Measurements from ENCODE around the gene HOXA3. TPM values are rescaled to one million over a fixed set of nuclear protein-coding genes. Genes with fewer than 3 reads are reported as not detected.

HOXA3 gene
- polyA plus RNA-seq, 4 donors = 36.3 to 53.5 (median 51.6) TPM

- DNase-seq (ENCODE audit: low read depth in 4 of 4, low spot score in 2 of 4) = no peak
These were observed 37.8 kb upstream of the HOXA3 start for GRCh38 chr7:27189997-27190748.

GRCh38 chr7:27189295-27189996 lies 37.1 kb upstream of the HOXA3 start:
- no peak for DNase-seq (ENCODE audit: low read depth in 4 of 4, low spot score in 2 of 4)

GRCh38 chr7:27188386-27189294 lies 36.3 kb upstream of the HOXA3 start:
- DNase-seq (ENCODE audit: low read depth in 4 of 4, low spot score in 2 of 4) = no peak

GRCh38 chr7:27187475-27188385 lies 35.3 kb upstream of the HOXA3 start:
- DNase-seq (ENCODE audit: low read depth in 4 of 4, low spot score in 2 of 4) = no peak

DNA sequence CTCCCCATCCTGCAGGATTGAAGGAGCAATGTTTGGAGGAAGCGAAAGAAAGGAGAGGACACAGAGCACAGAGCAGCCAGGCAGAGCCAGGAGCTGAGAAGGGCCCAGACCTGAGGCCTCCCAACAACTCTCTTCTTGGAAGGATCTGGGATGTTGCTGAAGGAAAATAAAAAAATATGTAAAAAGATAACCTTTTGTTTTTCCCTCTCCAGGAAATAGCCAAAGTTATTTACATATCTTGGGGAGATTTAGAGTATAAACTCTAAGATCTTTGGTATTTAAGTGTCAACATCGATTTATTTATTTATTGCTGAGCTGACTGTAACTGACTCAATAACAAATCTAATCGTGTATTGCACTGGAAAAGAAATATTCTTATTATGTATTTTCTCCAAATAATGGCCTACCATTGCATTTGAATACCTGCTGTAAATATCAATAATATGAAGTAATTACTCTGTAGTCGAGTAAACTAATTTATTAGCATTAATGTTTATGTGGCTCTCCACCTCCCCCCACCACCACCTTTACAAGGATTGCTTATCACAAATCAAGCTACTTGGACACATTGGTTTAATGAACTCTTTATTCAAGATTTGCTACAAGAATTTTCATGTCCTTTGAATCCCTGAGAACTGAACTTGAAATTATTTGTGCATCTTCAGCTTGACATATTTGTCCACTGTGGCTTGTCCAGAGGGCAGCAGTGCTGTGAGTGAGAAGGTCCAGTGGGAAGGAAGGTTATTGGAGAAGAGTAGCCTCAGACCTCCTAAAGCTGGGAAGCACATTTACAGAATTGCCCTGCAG lies 34.5 kb upstream of the HOXA3 start:
- no peak for DNase-seq (ENCODE audit: low read depth in 4 of 4, low spot score in 2 of 4)

DNA sequence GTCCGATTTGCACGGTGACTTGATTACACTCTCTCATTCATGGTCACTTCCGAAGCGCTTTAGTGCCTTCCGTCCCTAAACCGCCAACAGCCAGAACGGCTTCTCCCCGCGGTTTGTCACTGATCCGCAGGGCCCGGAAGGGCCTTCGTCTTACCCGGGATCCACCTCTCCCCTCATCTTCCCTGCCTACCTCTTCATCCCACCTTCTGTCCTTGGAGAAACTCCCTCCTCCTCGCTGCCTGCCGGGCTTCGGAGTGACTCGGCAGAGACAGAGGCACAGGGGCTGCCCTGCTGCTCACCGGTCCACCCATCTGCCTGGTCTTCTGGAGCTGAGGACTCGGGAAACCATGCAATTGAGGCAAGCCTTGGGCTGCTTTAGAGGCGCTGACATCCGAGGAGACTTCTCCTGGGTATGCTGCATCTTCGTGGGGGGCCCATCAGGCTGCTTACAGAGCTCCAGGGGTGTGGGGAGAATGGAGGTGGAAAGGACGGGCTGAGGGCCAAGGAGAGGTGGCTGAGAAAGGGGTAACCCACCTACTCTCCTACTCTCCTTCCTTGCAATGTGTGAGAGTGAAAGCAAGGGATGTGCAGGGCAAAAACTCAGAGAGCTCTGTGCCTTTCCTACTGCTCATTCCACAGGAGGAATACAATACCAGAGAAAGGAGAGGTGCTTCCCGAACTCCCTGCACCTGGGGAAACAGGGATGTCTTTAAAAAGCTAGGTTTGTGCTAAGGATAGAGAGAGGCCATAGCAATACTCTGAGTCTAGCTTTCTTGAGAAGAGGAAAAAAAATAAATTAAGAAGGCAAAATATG lies 33.7 kb upstream of the HOXA3 start:
- DNase-seq (ENCODE audit: low read depth in 4 of 4, low spot score in 2 of 4) = no peak

GRCh38 chr7:27185013-27185853 lies 32.9 kb upstream of the HOXA3 start, which contains the start of gene HOXA11:
Gene HOXA11 (minus strand): TSS chr7:27185232. CDS start chr7:27185144, 88 bp downstream.
- DNase-seq (ENCODE audit: low read depth in 4 of 4, low spot score in 2 of 4) = peak in 3 of 4 donors; percentile 90 to 94 (median 90)

DNA sequence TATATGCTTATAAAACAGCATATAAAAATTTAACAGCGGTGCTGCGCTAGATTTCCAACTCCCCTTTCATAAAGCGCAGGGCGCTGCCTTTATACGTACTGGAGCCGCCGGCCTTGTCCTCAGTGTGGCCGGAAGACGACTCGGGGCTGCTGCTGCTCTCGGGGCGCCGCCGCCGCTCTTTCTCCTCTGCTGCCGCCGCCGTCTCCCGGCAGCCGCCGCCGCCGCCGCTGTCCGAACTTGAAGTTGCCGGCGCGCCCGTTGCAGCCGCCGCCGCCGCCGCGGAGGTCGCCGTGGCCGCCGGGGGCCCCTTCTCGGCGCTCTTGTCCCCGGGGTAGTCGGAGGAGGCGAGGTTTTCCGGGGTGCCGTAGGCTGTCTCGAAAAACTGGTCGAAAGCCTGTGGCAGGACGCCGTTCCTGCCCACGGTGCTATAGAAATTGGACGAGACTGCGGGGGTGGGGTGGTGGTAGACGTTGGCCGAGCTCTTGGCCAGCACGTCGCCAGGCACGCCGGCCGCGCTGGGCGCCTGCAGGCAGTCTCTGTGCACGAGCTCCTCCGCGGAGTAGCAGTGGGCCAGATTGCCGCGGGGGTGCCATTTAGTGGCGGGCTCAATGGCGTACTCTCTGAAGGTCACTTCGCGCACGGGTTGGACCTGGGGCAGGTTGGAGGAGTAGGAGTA lies 32.1 kb upstream of the HOXA3 start:
- no peak for DNase-seq (ENCODE audit: low read depth in 4 of 4, low spot score in 2 of 4)

- no peak for DNase-seq (ENCODE audit: low read depth in 4 of 4, low spot score in 2 of 4)
These were observed 31.4 kb upstream of the HOXA3 start for GRCh38 chr7:27183682-27184336.

- DNase-seq (ENCODE audit: low read depth in 4 of 4, low spot score in 2 of 4) = no peak
These were observed 30.7 kb upstream of the HOXA3 start for GRCh38 chr7:27182861-27183681.

DNA sequence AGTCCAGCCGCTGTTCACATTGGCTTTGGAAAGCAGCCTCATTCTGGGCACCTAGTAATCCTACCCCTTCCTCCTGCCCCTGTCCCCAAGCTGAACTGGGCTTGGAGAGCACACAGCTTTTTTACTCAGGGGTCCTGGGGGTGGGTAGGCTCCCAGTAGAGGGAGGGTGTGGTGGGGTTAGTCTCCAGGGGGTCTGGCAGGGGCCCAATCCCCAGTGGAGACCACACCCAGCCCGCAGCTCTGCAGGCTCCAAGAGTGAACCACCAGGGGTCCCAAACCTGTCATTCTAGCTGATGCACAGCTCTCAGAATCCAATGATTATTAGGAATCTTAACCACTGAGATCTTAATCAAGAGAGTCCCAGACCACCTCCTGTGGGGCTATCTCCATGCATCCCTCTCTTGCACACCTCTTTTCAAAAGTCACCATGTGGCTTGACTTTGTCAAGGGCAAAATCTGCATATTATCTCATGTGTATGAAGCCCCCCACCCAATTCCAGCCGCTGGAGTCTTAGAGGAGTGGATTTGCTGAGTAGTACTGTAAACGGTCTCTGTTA lies 30.0 kb upstream of the HOXA3 start:
- no peak for DNase-seq (ENCODE audit: low read depth in 4 of 4, low spot score in 2 of 4)

DNA sequence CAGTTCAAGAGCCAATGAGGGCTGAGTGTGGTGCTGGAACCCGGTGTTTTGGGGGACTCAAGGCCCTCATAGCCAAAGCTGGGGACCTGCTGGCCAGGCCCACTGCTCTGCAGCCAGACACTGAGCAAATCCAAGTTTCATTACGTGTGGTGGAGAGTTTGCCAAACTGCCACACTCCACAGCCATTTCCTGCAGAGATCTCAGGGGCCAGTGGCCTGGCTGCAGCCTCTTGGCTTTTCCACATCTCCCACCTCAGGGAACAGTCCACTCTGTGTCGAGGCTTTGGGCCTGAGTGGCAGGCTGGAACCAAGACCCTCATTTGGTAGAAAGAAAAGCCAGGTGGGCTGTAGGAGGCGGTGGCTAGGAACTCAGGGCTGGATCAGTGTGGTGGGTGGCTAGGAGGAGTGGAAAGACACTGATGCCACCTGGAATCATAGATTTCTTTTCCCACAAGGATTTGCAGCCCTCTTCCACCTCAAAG lies 29.5 kb upstream of the HOXA3 start:
- DNase-seq (ENCODE audit: low read depth in 4 of 4, low spot score in 2 of 4) = no peak

DNA sequence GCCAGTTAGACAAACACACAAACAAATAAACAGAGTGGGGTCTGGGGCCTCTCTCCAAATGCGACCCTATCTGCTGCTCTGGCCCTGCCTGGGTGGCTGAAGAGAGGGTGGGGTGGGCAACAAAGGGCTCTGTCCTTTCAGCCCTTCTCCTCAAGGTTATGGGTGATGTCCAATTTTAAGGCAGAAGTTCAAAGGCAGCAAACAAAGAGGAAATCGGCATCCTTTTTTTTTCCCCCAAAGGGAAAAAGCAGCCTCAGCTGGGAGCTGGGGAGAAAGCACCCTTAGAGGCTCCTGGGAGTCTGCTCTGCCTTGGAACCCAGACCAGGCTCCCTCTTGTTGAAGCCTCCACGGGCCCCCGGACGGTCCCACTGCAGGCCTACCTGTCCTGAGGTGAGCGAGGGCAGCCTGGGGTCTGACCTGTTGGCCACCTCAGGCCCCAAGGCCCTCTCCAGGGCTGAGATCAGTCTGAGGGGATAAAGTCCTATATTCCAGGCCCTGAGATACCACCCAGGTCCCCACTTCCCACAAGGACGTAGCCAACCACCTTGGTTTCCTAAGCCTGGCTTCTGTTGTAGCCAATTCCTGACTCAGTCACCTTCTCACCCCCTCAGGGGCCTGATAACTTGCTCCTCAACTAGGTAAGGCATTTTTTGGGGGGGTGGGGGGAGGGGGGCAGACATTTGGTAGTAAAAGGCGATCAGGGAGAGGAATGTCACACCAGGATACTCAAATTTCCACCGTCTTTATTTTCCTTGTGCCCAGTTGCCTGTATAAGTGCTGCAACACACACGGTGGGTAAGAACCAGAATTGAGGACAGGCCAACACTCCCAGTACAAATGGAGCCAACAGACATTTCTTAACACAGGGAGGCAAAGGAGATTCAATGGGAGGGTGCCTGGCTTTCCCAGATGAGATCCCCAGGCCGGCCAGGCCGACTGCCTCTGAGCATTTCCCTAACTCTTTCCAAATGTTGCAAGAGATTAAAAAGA lies 28.3 kb upstream of the HOXA3 start:
- DNase-seq (ENCODE audit: low read depth in 4 of 4, low spot score in 2 of 4) = no peak
